Suprapubic skin (tissue), 4 donors: ENCODE measurements around the gene PSMC6. TPM values are rescaled to one million over a fixed set of nuclear protein-coding genes. Genes with fewer than 3 reads are reported as not detected.

Experiments
- DNase-seq, 2 donors: peaks; one replicate each; pipeline ENCODE4 v3.0.0-alpha.2; 2019; ENCODE audit warnings: low spot score in 2 of 2
- H3K27ac ChIP-seq: fragments of 200-600 bp; sonication (generic); one replicate; pipeline ENCODE4 v1.5.1; 2019
- H3K27me3 ChIP-seq: fragments of 200-600 bp; sonication (generic); one replicate; pipeline ENCODE4 v1.5.1; 2019
- H3K36me3 ChIP-seq: fragments of 200-600 bp; sonication (generic); one replicate; pipeline ENCODE4 v1.5.1; 2019
- H3K4me1 ChIP-seq: fragments of 200-600 bp; sonication (generic); one replicate; pipeline ENCODE4 v1.5.1; 2019
- H3K4me3 ChIP-seq: fragments of 200-600 bp; sonication (generic); one replicate; pipeline ENCODE4 v1.5.1; 2019; ENCODE audit warnings: mild to moderate bottlenecking
- H3K9me3 ChIP-seq: fragments of 200-600 bp; sonication (generic); one replicate; pipeline ENCODE4 v1.5.1; 2019
- CTCF ChIP-seq, 2 donors: fragments of 200-600 bp in 1 of 2; fragments of 450-650 bp in 1 of 2; sonication (generic) in 1 of 2; IDR thresholded peaks; one replicate each; pipeline ENCODE4 v1.5.1; 2016 to 2019; ENCODE audit warnings: antibody characterized with exemption in 2 of 2, mild to moderate bottlenecking in 1 of 2, moderate library complexity in 1 of 2
- EP300 ChIP-seq: sonication (generic); formaldehyde crosslinking; IDR thresholded peaks from one replicate; pipeline ENCODE4 v1.6.1; 2017; ENCODE audit warnings: antibody characterized with exemption
- POLR2A ChIP-seq, 2 donors: fragments of 450-650 bp; IDR thresholded peaks; one replicate each; pipeline ENCODE4 v1.6.1; 2017; ENCODE audit warnings: antibody characterized with exemption in 2 of 2, mild to moderate bottlenecking in 2 of 2, moderate library complexity in 2 of 2
- POLR2AphosphoS5 ChIP-seq, 3 donors: sonication (generic); formaldehyde crosslinking; IDR thresholded peaks; one replicate each; pipeline ENCODE4 v1.6.1; 2017; ENCODE audit warnings: antibody characterized with exemption in 3 of 3
- WGBS: methylation state at CpG from one replicate; pipeline ENCODE4 v1.1.5; 2018; 5-methylcytosine and 5-hydroxymethylcytosine counted together
- total RNA-seq, 4 donors: library from RNA; depleted of rRNA; stranded (reverse); fragments of >200 nt; gene quantifications; one replicate each; pipeline ENCODE4 v1.1.0, GENCODE V29; 2016

PSMC6 gene
- total RNA-seq, 4 donors from 2014 or later: 53.8 to 78.1 (median 67.1) TPM

GRCh38 chr14:52693036-52693435 lies 14.0 kb upstream of the PSMC6 start:
- Histone ChIP-seq H3K27me3 (no peaks in the 10 kb centered on the region), H3K4me1 (peaks cover 40% of the 10 kb centered on the region), H3K36me3 (no peaks in the 10 kb centered on the region), H3K4me3 (no peak overlapping the region), H3K27ac (no peak overlapping the region), H3K9me3 (no peaks in the 10 kb centered on the region)
- WGBS: 65% methylated on average over 3 of the region's 3 CpGs
- DNase-seq: no peak
- TF ChIP-seq POLR2A (IDR thresholded peaks at IDR 0.05): no peak

- H3K27me3 ChIP-seq: no peaks in the 10 kb centered on the region
- no peak overlapping the region for H3K4me3 ChIP-seq
- no peaks in the 10 kb centered on the region for H3K36me3 ChIP-seq
- no peaks in the 10 kb centered on the region for H3K9me3 ChIP-seq
- no peak for DNase-seq
- WGBS: 93% methylated on average over 7 of the region's 7 CpGs
- peaks cover 40% of the 10 kb centered on the region for H3K4me1 ChIP-seq
- TF ChIP-seq EP300 (no peak), POLR2AphosphoS5 (IDR thresholded peaks at IDR 0.05) (no peak), POLR2A (IDR thresholded peaks at IDR 0.05) (no peak), CTCF (IDR thresholded peaks at IDR 0.05) (no peak)
- H3K27ac ChIP-seq: no peak overlapping the region
Observed at GRCh38 chr14:52693532-52693931, 13.5 kb upstream of the PSMC6 start.

GRCh38 chr14:52694761-52695480 lies 12.1 kb upstream of the PSMC6 start:
- under 1% methylated on average over 20 of the region's 46 CpGs for WGBS
- Histone ChIP-seq H3K4me3 (peak overlapping the region; percentile 98), H3K9me3 (no peaks in the 10 kb centered on the region), H3K27me3 (no peaks in the 10 kb centered on the region), H3K36me3 (no peaks in the 10 kb centered on the region), H3K27ac (peak overlapping the region; percentile 98), H3K4me1 (peaks cover 40% of the 10 kb centered on the region)
- TF ChIP-seq POLR2AphosphoS5 (IDR thresholded peaks at IDR 0.05) (peak in 1 of 3 donors; percentile 6), POLR2A (IDR thresholded peaks at IDR 0.05) (no peak)
- no peak for DNase-seq

- H3K4me1 ChIP-seq: peaks cover 41% of the 10 kb centered on the region
- WGBS: under 1% methylated on average over 20 of the region's 78 CpGs
- DNase-seq: peak; percentile 85 to 87
- no peaks in the 10 kb centered on the region for H3K9me3 ChIP-seq
- H3K36me3 ChIP-seq: no peaks in the 10 kb centered on the region
- peak within 1 kb of the TSS; percentile 98 for H3K27ac ChIP-seq
- H3K4me3 ChIP-seq: peak within 1 kb of the TSS; percentile 98
- no peaks in the 10 kb centered on the region for H3K27me3 ChIP-seq
- no peak for TF ChIP-seq CTCF (IDR thresholded peaks at IDR 0.05)
- no peak for TF ChIP-seq POLR2AphosphoS5 (IDR thresholded peaks at IDR 0.05)
- TF ChIP-seq EP300: no peak
- peak in 1 of 2 donors; percentile 58 for TF ChIP-seq POLR2A (IDR thresholded peaks at IDR 0.05)
Observed at GRCh38 chr14:52695481-52696091, 11.4 kb upstream of the PSMC6 start, which contains the start of gene ERO1A. ERO1A (minus strand) TSS chr14:52695558; CDS start chr14:52695481, 77 bp downstream.

- H3K9me3 ChIP-seq: no peaks in the 10 kb centered on the region
- no peak overlapping the region for H3K4me3 ChIP-seq
- no peak for DNase-seq
- no peaks in the 10 kb centered on the region for H3K36me3 ChIP-seq
- H3K27ac ChIP-seq: no peak overlapping the region
- WGBS: 27% methylated on average over 2 of the region's 2 CpGs
- H3K27me3 ChIP-seq: no peaks in the 10 kb centered on the region
- TF ChIP-seq POLR2AphosphoS5 (IDR thresholded peaks at IDR 0.05) (no peak), POLR2A (IDR thresholded peaks at IDR 0.05) (no peak), EP300 (no peak), CTCF (IDR thresholded peaks at IDR 0.05) (no peak)
- H3K4me1 ChIP-seq: peaks cover 11% of the 10 kb centered on the region
Observed at GRCh38 chr14:52700701-52701172, 6.3 kb upstream of the PSMC6 start.

- Histone ChIP-seq H3K27me3 (no peaks in the 10 kb centered on the region), H3K4me3 (no peak overlapping the region), H3K36me3 (no peaks in the 10 kb centered on the region), H3K4me1 (peaks cover 10% of the 10 kb centered on the region), H3K27ac (no peak overlapping the region), H3K9me3 (no peaks in the 10 kb centered on the region)
- TF ChIP-seq POLR2A (IDR thresholded peaks at IDR 0.05): no peak
- TF ChIP-seq CTCF (IDR thresholded peaks at IDR 0.05): no peak
- no peak for TF ChIP-seq EP300
- TF ChIP-seq POLR2AphosphoS5 (IDR thresholded peaks at IDR 0.05): no peak
- WGBS: 72% methylated on average over 3 of the region's 3 CpGs
- no peak for DNase-seq
Observed at GRCh38 chr14:52701223-52701622, 5.8 kb upstream of the PSMC6 start.
